HG02588 (cell line): Measurements from ENCODE around the gene TMEM179.
"Not testable (repeated sequence)": the region's sequence is repeated elsewhere in the genome, so short reads cannot be mapped to it uniquely, and the experiment has no call there.

Experiments
- ATAC-seq: cut with Tn5 transposase; IDR thresholded peaks from one replicate; pipeline ENCODE4 v1.9.1; 2021; ENCODE audit warnings: mild to moderate bottlenecking, moderate library complexity; ENCODE audit not compliant: unreplicated experiment

TMEM179 gene

GRCh38 chr14:104638190-104638589 is 33.6 kb upstream of the TMEM179 start:
- ATAC-seq, result no peak

- no peak for ATAC-seq
Observed at GRCh38 chr14:104637546-104638003, 33.0 kb upstream of the TMEM179 start.

DNA sequence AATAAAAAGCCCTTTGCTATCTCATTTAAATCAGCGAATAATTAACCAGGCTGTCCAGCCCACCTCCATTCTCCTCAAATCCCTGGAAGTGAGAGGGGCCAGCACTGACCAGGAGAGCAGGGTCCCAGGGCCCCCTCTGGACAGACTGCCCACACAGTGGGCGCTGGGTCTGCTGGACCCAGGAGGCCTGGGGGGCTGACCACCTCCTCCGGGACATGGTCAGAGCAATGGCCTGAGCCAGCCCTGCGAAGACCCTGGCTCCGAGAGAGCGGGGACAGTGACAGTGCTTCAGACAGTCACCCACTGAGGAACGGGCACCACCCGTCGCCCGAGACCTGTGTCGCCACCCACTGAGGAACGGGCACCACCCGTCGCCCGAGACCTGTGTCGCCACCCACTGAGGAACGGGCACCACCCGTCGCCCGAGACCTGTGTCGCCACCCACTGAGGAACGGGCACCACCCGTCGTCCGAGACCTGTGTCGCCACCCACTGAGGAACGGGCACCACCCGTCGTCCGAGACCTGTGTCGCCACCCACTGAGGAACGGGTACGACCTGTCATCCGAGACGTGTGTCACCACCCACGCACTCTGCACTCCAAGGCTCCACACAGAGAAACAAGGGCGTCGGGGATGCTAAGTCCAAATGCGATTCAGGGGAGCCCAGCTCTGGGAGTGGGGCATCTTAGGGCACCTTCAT is 32.4 kb upstream of the TMEM179 start:
- not testable (repeated sequence) for ATAC-seq

- no peak for ATAC-seq
Observed at GRCh38 chr14:104636131-104636530, 31.6 kb upstream of the TMEM179 start.

DNA sequence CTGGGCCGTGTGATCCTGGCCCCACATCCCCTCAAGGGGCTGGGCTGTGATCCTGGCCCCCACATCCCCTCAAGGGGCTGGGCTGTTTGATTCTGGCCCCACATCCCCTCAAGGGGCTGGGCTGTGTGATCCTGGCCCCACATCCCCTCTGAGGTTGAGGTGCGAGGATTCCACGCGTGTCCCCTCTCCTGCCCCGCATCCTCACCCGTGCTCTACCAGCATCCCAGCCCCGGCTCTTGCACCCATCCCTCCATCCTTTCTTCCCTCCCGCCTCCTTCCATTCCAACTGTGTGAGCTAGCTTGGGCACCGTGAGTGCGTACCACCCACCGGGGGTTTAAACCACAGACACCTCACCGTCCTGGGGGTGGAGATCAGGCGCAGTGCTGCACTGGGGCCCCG is 31.1 kb upstream of the TMEM179 start:
- ATAC-seq, result no peak

DNA sequence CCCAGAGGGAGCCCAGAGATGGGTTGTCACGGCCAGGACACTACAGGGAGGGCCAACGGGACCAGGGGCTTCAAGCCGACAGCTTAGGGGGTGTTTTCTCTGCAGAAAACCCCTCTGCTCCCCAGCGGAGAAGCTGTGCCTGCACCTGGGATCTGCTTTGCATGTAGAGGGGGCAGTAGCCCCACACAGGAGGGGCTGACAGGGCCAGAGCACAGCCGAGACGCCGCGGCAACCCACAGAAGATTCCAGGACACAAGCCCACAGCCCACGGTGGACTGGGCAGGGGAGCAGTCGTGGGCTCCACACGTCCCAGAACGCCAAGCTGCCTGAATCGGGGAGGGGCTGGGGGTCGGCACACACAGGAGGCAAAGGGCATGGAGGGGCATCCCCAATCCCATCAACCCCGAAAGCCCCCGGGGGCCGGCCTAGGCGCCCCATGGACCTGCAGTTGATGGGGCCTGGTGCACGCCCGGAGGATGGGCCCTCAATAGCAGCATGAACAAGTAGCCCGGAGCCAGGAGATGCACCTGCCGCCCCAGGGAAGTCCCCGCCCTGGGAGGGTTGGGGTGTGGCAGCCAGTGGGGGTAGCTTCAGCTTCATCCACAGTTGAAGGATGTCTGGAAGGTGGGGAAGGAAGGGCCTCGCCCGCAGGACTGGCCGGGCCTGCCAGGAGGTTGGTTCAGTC is 30.5 kb upstream of the TMEM179 start:
- ATAC-seq, result no peak

DNA sequence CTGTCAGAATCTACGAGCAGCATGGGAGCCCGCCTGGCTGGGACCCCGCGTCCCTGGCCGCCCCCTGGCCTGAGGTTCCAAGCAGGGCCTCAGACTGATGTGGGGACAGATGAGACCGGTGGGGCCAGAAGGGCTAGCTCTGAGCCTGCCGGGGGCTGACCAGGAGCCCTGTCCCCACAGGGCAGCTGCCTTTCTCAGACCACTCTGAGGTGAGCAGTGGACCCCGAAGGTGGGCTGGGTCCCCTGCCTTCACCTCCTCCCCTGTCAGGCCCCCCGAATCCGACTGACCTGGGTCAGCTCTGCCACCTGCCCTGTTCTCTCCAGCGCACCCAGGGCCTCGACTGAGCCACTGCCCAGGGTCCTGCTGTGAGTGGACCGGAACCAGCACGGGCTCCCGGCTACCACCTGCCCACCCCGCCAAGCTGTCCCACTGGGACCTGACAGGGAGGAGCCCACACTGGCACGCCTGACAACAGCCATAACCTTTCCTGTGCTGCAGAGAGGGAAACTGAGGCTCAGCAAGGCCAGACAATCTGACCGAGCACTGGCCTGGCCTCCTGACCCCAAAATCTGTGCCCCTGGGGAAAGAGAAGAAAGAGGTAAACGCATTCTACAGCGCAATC is 29.7 kb upstream of the TMEM179 start:
- no peak for ATAC-seq

DNA sequence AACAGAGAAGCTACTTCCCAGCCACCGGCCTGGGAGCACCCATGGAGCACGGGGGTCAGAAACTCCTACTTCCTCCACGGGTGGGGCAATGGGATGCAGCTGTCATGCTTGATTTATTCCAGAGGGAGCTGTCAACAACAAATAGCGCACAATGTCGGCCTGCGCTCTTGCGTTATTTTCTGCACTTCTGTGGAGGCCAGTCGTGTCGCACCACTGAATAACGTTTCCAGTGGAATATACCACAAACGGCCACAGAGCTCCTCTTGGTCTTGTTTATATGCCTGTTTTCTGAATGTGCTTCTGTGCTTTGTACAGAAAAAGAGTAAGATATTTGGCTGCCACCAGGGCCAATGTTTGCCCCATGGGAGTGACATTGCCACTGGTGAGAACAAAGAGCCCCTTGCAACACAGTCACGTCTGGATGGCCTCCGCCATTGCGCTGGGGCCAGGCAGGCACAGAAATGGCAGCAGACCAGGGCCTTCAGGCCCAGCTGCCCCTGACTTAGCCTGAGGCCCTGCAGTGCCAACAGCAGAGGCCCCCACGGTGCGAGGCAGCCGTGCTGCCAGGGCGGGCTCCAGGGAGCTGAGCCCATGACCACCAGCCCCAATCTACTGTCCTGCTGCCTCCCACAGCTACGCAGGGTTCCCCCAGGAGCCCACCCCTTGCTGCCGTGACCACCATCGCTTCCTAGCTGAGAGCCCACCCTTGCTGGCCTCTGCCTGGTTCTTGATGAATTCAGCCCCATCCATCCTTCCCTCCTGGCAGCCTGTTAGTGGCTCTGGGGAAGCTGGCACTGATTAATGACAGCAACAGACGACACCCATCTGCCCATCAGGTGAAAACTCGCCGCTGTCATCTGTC is 28.9 kb upstream of the TMEM179 start:
- no peak for ATAC-seq

DNA sequence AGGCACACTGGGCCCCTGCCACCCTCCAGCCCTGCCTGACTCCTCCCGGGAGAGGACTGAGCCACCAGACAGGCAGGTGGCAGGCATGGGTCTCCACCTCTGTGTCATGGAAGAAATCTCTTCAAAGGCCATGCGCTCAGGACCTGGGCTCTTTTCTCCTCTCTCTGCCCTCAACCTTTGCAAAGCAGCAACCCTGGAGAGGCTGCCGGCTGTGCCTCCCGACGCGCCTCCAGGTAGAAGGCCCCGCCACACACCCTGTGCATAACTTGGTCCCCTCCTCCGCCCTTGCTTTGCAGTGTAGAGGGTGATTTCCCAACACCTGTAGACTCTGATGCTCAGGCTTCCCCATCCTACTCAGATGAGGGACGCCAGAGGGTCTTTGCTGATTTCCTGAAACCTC is 28.2 kb upstream of the TMEM179 start:
- ATAC-seq, result no peak

- ATAC-seq, result no peak
Observed at GRCh38 chr14:104624939-104625338, 20.4 kb upstream of the TMEM179 start.

- no peak for ATAC-seq
Observed at GRCh38 chr14:104614126-104614812, 9.7 kb upstream of the TMEM179 start.

DNA sequence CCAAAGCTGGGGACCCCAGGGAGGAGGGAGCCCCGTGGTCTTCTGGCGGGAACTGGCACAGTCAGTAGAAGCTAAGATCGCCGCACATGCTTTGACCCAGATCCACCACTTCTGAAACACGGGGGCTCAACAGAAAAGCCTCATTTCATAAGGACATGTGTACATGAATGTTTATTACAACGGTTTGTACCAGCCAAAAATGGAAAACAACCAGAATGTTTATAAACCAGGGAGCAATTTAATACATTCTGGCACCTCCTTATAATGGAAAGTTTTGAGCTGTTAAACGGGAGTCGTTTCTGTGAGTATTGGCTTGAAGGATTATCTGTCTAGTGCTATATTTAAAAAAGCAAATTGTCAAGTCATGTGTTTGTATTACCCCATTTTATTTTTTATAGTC is 7.3 kb upstream of the TMEM179 start:
- ATAC-seq, result no peak

- no peak for ATAC-seq
Observed at GRCh38 chr14:104610749-104611310, 6.3 kb upstream of the TMEM179 start.

DNA sequence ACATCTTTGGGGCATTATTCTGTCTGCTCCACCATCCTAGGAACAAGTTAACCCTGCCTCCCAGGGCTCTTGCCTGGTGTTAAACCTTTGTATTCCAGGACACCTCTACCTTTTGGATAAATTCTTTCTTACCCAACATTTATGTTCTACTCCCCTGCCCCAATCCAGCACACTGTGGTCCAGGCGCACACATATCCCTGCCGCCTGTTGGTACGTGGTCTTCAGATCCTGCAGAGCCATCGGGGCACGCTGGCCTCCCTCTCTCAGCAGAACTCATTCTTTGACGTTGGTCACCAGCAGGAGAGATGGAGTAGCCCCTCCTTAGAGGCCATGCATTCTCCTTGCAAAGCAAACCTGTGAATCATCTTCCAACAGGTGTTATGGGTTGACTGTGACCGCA is 5.1 kb upstream of the TMEM179 start:
- ATAC-seq, result no peak

DNA sequence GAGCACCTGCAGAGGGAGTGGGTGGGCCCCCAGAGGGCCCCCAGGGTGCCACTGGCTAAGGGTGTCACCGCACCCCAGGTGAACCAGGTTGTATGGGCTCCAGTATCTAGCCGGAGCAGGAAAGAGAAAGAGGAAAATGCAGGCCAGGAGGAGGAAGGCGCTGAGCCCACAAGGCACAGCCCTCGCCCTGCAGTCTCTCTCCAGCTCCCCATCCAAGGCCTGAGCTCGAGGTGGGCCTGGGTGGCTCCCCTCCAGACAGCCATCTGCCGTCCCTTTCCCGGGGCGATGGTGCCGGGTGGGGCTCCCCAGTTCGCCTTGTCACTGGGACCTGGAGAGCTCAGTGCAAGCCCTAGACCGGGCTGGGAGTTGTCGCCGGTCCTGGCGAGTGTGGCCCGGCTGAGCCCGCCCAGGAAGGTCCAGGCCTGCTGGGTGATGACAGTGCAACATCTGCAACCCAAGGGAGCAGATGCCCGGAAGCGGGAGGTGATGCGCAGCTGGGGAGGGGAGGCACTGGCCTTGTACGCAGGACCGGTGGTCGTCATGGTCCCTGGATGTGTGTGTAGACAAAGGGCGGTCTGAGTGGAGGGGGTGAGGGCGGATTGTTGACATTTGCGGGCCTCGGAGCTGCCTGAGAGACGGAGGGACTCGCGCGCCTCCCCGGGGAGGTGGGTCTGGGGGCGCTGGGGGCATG is 716 bp downstream of the TMEM179 start:
- ATAC-seq, result no peak

GRCh38 chr14:104602933-104603325 is 1.6 kb downstream of the TMEM179 start:
- ATAC-seq, result no peak

DNA sequence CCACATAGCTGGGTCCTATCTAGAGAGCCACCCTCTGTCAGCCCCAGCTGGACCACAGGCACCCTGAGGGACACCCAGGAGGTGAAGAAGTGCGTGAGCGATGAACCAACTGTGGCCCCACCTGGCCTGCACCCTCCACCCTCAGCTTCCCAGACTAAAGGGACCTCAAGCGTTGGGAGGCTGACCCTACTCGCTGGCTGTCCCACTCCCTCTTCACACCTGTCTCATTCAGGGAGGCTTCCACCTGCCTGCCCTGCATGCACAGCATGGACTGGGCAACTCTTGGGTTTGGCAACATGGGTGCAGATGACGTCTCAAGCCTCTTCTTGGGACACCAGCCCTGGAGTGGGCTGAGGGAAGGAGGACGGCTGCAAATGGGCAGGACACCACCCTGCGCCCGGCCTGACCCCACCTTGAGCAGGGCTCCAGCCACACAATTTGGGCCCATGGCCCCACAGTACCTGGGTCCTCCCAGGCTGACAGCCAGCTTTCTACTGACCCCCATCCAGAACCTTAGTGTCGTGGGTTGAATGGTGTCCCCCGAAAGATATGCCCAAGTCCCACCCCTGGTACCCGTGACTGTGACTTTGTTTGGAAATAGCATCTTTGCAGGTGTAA is 2.1 kb downstream of the TMEM179 start:
- ATAC-seq, result no peak

DNA sequence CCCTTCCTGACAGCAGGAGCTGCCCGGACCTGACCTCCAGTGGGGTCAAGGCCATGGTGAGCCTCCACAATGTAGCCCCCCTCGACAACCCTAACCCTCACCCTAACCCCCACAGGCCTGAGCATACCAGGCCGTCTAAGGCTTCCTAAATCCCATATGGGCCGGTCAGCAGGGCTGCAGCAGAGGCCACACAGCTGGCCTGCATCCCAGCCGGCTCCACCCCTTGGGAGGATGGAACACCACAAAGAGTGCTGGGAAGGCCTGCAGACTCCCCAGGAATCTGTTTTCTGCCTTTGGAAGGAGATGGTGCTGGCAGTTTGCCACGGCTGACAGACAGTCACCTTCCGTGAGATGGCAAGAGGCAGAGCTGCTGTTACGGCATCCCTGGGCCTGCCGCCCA is 2.8 kb downstream of the TMEM179 start:
- ATAC-seq, result no peak

DNA sequence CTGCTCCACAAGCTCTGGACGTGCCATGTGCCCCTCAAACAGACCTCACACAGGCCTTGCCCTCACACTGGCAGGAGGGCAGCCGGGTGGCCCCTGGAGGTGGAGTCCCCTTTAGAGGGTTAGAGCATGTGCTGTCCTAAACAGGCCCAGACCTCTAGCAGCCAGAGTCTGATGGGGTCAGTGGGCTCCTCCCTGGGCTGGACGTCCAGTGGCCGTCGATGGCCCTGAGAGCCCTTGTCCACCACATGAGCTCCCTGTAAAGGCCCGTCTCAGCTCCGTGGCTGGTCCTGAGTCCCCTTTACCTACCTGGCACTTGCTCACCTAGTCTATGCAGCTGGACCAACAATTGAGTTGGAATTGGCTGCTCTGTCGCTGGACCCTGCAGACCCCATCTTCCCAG is 3.8 kb downstream of the TMEM179 start:
- no peak for ATAC-seq
